Panc1 (cell line): ENCODE data around the gene NTNG1. TPM values are rescaled to one million over a fixed set of nuclear protein-coding genes. Genes with fewer than 3 reads are reported as not detected.

Experiments
- ATAC-seq: fragments of 200-7000 bp; cut with Tn5 transposase; 2 replicates; pipeline ENCODE4 v1.9.1; 2020; ENCODE audit warnings: mild to moderate bottlenecking, moderate library complexity
- BruUV-seq: library from RNA; stranded (reverse); fragments of 400-500 nt; replicated peaks from 2 replicates; lab custom pipeline; 2021; lab: Mats Ljungman, UMichigan
- CTCF ChIA-PET: fragments of 300-600 bp; sonication (Branson Sonifier 250); formaldehyde crosslinking; loops from one replicate; lab custom pipeline; 2022; ENCODE audit warnings: antibody characterized with exemption; lab: Charles Lee
- POLR2A ChIA-PET: fragments of 300-600 bp; sonication (Branson Sonifier 250); formaldehyde crosslinking; loops from one replicate; lab custom pipeline; 2022; ENCODE audit warnings: antibody characterized with exemption; lab: Charles Lee
- DNase-seq: peaks from one replicate; pipeline ENCODE4 v3.0.0-alpha.2; 2010; ENCODE audit warnings: low read depth, low spot score
- H3K27ac ChIP-seq: 2 replicates; pipeline ENCODE4 v1.5.1; 2011; ENCODE audit warnings: mild to moderate bottlenecking, low read length, inconsistent platforms
- H3K27me3 ChIP-seq: fragments of 200-500 bp; sonication (Bioruptor generic); 2 replicates; pipeline ENCODE4 v1.6.0; 2014; ENCODE audit warnings: low read length, inconsistent platforms; ENCODE audit not compliant: control insufficient read depth, insufficient read depth
- H3K36me3 ChIP-seq: fragments of 200-500 bp; sonication (Bioruptor generic); 2 replicates; pipeline ENCODE4 v1.5.1; 2014; ENCODE audit warnings: inconsistent platforms, mild to moderate bottlenecking, low read length, moderate library complexity; ENCODE audit not compliant: control insufficient read depth, insufficient read depth
- H3K4me1 ChIP-seq: 2 replicates; pipeline ENCODE4 v1.5.1; 2011; ENCODE audit warnings: inconsistent platforms, mild to moderate bottlenecking, low read length, moderate library complexity; ENCODE audit not compliant: control insufficient read depth, insufficient read depth
- H3K4me3 ChIP-seq, 2 experiments: 2 replicates each; pipeline ENCODE4 v1.5.1; 2011 to 2012; ENCODE audit warnings: low read depth in 2 of 2, low read length in 2 of 2, mild to moderate bottlenecking in 2 of 2, inconsistent platforms in 1 of 2, moderate library complexity in 1 of 2
- H3K9me3 ChIP-seq: fragments of 200-500 bp; sonication (Bioruptor generic); 2 replicates; pipeline ENCODE4 v1.5.1; 2014; ENCODE audit warnings: low read depth, mild to moderate bottlenecking, inconsistent platforms, low read length, moderate library complexity; ENCODE audit not compliant: control insufficient read depth, insufficient read depth
- CTCF ChIP-seq: fragments of 450-650 bp; IDR thresholded peaks from 2 replicates; pipeline ENCODE4 v1.5.1; 2017; ENCODE audit warnings: mild to moderate bottlenecking
- POLR2AphosphoS5 ChIP-seq: IDR thresholded peaks from 2 replicates; pipeline ENCODE4 v1.6.1; 2012; ENCODE audit warnings: mild to moderate bottlenecking, low read depth, low read length, moderate library complexity
- SIN3A ChIP-seq: IDR thresholded peaks from 2 replicates; pipeline ENCODE4 v1.6.1; 2012; ENCODE audit warnings: low read depth, mild to moderate bottlenecking, low read length, moderate library complexity, borderline replicate concordance; ENCODE audit not compliant: insufficient read depth
- TCF7L2 ChIP-seq: IDR thresholded peaks from 2 replicates; pipeline ENCODE4 v1.6.1; 2011; ENCODE audit warnings: mild to moderate bottlenecking, low read depth, low read length, inconsistent platforms
- in situ Hi-C: cut with HindIII; loops from 2 replicates; pipeline ENCODE4 v1.10.0; 2016; ENCODE audit warnings: low sequenced_read_pairs, low pct_unique_long_range_greater_than_20kb
- intact Hi-C: fragments of 100-400 bp; cut with micrococcal nuclease; formaldehyde crosslinking; loops from one replicate; pipeline ENCODE4 v1.10.0; 2022; ENCODE audit not compliant: unreplicated experiment
- total RNA-seq: library from RNA; stranded (reverse); gene quantifications from one replicate; pipeline ENCODE4 v1.2.1, GENCODE V29; 2021; ENCODE audit not compliant: unreplicated experiment
- TF ChIP-seq, protein P1 (sequence below), 2 experiments: IDR thresholded peaks; 2 replicates each; pipeline ENCODE4 v1.6.1; 2011 to 2012; ENCODE audit warnings: low read depth in 2 of 2, control low read depth in 1 of 2, low read length in 1 of 2, mild to moderate bottlenecking in 1 of 2, moderate library complexity in 1 of 2; ENCODE audit not compliant: insufficient read depth in 1 of 2

The NTNG1 gene
- total RNA-seq, 1 experiment from 2014 or later: 0.13 TPM

DNA sequence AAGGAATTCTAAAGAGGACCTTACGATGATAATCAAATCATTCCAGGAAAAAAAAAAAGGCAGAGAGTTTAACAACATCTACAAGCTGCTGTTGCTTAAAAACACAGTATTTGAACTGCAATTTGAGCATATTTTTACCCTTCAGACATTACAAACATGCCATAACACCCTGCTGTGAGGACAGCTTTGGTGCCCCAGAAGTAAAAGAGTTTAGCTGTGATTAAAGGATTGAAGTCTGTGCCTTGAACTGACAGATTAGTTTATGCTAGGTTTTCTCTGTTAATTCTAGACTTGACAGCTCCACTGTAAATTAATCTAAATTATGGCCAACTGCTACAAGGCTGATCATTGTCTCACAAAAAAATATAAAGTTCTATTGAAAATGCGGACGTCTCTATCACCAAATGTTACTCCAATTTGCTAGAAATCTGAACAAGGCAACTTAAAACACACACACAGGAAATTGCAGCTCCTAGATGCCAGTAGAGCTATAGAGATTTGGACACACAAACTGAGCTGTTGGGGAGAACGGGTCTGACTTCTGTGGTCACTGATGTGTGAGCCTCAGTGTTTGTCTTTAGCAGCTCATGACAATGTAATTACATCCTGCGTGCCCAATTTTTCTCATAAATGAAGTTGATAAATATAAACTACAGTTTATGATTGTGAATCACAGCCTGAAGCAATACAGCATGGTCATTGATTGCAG, 217.9 kb downstream of the NTNG1 start:
- Histone ChIP-seq H3K4me3 (no peak overlapping the region), H3K27me3 (no peaks in the 10 kb centered on the region), H3K27ac (no peak overlapping the region), H3K9me3 (no peaks in the 10 kb centered on the region), H3K36me3 (no peaks in the 10 kb centered on the region), H3K4me1 (no peaks in the 10 kb centered on the region)
- intact Hi-C loops: no loop called here
- TF ChIP-seq POLR2AphosphoS5: no peak
- no peak for TF ChIP-seq CTCF
- in situ Hi-C loops: no loop called here
- ChIA-PET POLR2A (no interaction called here), CTCF (no interaction called here)
- BruUV-seq: no TSS peak
- no peak for ATAC-seq
- no peak for DNase-seq

- in situ Hi-C loops (no loop called here), intact Hi-C loops (no loop called here)
- Histone ChIP-seq H3K27ac (no peak overlapping the region), H3K4me1 (no peaks in the 10 kb centered on the region), H3K36me3 (no peaks in the 10 kb centered on the region), H3K9me3 (no peaks in the 10 kb centered on the region), H3K4me3 (no peak overlapping the region), H3K27me3 (no peaks in the 10 kb centered on the region)
- BruUV-seq: no TSS peak
- ChIA-PET CTCF (no interaction called here), POLR2A (no interaction called here)
- no peak for DNase-seq
- TF ChIP-seq TCF7L2 (no peak), CTCF (no peak), SIN3A (no peak), POLR2AphosphoS5 (no peak)
- TF ChIP-seq, protein P1, sequence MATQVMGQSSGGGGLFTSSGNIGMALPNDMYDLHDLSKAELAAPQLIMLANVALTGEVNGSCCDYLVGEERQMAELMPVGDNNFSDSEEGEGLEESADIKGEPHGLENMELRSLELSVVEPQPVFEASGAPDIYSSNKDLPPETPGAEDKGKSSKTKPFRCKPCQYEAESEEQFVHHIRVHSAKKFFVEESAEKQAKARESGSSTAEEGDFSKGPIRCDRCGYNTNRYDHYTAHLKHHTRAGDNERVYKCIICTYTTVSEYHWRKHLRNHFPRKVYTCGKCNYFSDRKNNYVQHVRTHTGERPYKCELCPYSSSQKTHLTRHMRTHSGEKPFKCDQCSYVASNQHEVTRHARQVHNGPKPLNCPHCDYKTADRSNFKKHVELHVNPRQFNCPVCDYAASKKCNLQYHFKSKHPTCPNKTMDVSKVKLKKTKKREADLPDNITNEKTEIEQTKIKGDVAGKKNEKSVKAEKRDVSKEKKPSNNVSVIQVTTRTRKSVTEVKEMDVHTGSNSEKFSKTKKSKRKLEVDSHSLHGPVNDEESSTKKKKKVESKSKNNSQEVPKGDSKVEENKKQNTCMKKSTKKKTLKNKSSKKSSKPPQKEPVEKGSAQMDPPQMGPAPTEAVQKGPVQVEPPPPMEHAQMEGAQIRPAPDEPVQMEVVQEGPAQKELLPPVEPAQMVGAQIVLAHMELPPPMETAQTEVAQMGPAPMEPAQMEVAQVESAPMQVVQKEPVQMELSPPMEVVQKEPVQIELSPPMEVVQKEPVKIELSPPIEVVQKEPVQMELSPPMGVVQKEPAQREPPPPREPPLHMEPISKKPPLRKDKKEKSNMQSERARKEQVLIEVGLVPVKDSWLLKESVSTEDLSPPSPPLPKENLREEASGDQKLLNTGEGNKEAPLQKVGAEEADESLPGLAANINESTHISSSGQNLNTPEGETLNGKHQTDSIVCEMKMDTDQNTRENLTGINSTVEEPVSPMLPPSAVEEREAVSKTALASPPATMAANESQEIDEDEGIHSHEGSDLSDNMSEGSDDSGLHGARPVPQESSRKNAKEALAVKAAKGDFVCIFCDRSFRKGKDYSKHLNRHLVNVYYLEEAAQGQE (IDR thresholded peaks at IDR 0.05; ENCODE audit: insufficient read depth in 1 of 2, low read depth in 2 of 2, low read length in 1 of 2): no peak
- no peak for ATAC-seq
Observed at GRCh38 chr1:107359472-107360241, 218.8 kb downstream of the NTNG1 start.
